NCI-H345 treated with DMSO at 0.1 percent for 48 hours (cell line): ENCODE measurements around the gene INTS4.
A peak's percentile ranks its signal among the peaks of the same experiment; 100 is the strongest.
"Not testable (repeated sequence)": the region's sequence is repeated elsewhere in the genome, so short reads cannot be mapped to it uniquely, and the experiment has no call there.

Experiments used
- DNase-seq: peaks from one replicate; lab custom pipeline; 2025; ENCODE audit not compliant: unreplicated experiment; lab: John Stamatoyannopoulos, UW

INTS4 gene, protein sequence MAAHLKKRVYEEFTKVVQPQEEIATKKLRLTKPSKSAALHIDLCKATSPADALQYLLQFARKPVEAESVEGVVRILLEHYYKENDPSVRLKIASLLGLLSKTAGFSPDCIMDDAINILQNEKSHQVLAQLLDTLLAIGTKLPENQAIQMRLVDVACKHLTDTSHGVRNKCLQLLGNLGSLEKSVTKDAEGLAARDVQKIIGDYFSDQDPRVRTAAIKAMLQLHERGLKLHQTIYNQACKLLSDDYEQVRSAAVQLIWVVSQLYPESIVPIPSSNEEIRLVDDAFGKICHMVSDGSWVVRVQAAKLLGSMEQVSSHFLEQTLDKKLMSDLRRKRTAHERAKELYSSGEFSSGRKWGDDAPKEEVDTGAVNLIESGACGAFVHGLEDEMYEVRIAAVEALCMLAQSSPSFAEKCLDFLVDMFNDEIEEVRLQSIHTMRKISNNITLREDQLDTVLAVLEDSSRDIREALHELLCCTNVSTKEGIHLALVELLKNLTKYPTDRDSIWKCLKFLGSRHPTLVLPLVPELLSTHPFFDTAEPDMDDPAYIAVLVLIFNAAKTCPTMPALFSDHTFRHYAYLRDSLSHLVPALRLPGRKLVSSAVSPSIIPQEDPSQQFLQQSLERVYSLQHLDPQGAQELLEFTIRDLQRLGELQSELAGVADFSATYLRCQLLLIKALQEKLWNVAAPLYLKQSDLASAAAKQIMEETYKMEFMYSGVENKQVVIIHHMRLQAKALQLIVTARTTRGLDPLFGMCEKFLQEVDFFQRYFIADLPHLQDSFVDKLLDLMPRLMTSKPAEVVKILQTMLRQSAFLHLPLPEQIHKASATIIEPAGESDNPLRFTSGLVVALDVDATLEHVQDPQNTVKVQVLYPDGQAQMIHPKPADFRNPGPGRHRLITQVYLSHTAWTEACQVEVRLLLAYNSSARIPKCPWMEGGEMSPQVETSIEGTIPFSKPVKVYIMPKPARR

DNA sequence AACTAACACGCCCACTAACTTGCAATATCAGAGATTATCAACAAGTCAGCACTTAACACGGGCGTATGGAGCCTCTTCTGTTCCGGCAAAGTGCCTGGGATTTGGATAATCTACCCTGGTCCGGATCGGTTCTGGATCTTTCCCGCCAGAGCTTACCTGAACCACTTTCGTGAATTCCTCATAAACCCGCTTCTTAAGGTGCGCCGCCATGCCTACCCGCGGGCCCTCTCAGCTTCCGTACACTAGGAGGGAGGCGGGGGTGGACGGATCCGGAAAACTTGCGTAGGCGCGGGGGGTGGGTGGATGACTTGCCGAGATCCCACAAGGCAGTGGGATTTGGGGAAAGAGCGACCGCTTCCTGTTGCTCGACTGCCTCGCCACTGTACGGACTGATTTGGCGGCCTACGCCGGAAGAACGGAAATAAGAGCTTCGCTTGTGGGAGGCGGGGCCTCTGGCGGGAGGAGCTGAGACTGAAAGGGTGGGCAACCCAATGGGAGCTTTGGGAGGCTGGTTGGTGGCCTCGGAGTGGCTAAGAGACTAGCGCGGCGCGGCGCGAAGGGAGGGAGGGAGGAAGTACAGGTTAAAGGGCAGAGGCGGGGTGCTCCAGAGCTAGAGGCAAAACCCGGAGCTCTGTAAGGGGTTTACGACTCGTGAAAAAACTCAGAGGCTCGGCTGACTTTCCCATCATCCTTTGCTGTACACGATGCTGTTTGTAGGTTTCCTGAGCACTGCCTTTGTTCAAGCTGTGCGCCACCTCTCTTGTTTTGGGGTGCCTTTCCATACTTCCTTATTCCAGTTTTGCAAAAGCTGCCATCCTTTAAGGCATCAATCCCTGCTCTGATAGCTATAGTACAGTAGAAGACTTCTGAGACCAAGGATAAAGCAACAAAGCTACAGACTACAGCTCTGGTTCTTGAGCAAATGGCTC is at the start of gene INTS4:
TSS of gene INTS4 (minus strand) at position 235 of the 929 bp plus-strand sequence. CDS start at position 210, 25 bp downstream.
- DNase-seq = peak; percentile 98

DNA sequence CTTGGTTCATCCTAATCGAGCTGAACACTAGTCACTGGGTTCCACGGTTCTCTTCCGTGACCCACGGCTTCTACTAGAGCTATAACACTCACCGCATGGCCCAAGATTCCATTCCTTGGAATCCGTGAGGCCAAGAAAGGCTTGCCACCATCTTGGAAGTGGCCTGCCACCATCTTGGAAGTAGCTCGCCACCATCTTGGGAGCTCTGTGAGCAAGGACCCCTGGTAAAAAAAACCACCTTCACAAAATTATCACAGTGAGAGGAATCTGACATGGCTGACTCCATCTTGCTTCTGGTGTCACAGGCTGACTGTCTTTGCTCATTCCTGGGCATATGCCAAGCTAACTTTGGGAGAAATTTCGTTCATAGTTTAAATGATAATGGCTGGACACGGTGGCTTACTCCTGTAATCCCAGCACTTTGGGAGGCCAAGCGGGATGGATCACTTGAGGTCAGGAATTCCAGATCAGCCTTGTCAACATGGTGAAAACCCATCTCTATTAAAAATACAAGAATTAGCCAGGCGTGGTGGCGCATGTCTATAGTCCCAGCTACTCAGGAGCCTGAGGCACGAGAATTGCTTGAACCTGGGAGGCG is 47.5 kb upstream of the INTS4 start:
- DNase-seq = no peak

DNA sequence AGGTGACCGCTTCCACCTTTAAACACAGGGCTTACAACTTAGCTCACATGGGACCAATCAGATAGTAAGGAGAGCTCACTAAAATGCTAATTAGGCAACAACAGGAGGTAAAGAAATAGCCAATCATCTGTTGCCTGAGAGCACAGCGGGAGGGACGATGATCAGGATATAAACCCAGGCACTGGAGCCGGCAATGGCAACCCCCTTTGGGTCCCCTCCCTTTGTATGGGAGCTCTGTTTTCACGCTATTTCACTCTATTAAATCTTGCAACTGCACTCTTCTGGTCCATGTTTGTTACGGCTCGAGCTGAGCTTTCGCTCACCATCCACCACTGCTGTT is 46.9 kb upstream of the INTS4 start:
- DNase-seq = not testable (repeated sequence)

DNA sequence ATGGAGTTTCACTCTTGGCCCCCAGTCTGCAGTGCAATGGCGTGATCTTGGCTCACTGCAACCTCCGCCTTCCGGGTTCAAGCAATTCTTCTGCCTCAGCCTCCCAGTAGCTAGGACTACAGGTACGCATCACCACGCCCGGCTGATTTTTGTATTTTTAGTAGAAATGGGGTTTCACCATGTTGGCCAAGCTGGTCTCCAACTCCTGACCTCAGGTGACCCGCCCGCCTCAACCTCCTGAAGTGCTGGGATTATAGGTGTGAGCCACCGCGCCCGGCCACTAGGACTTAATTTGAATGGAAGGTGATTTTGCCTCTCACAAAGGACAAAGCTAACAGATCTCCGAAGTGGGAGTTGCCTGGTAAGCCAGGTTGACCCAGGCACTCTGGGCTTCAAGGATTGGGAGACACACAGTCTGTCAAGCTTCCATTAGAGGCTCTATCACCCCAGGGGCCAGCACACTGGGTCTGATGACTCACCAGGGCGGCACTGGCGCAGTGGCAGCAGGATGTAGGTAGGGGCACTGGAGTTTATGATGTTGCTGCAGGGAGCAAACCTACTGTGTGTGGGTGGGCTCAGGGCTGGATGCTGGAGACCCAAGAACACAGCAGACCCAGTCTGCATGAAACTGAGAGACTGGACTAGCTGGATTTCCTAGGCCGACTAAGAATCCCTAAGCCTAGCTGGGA is 46.4 kb upstream of the INTS4 start:
- DNase-seq = no peak

DNA sequence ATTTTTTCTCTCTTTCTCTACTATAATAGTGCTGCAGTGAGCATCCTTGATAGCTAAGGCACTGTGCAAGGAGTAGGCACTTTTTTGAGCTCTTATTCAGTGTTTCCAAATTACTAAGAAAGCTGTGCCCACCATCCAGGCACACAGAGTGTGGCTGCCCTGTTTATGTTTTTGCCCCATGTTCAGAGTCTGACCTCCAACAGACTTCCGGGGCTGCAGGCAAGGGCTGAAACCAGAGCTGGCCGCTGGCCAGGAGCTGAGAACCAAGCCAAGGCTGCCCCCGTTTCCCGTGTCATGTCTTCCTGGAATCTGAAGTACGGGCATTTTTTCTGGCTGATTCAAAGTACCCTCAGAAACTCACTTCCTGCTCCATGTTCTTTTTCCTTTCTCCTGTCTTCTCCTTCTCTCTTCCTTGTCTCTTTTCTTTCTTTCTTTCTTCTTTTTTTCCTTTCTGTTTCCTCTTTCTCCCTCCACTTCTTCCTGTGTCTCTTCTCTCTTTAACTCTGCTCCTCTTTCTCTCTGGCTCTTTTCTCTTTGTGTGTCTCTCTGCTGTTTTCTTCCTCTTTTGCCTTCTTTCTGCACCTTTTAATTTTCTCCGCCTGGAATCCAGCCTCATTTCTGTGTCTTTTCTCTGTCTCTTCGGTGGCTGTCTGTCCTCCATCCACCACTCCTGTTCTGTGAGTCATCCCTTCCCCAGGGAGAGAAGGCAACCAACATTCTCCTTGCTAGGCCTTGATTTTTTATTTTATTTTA is 45.6 kb upstream of the INTS4 start:
- DNase-seq = peak; percentile 45

DNA sequence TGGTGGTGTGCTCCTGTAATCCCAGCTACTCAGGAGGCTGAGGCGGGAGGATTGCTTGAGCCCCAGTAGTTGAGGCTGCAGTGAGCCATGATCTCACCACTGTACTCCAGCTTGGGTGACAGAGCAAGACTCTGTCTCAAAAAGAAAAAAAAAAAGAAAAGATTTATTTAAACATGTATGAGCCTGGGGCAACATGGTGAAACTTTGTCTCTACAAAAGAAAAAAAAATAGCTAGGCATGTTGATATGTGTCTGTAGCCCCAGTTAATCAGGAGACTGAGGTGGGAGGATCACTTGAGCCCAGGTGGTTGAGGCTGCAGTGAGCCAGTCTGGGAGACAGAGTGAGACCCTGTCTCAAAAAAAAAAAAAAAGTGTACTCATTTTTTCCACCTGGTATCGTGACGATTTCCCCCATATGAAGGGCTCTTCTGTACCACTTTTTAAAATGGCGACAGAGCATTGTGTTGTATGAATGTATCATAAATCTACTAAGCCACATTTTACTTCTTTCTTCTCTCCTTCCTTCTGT is 45.0 kb upstream of the INTS4 start:
- DNase-seq = peak; percentile 45

DNA sequence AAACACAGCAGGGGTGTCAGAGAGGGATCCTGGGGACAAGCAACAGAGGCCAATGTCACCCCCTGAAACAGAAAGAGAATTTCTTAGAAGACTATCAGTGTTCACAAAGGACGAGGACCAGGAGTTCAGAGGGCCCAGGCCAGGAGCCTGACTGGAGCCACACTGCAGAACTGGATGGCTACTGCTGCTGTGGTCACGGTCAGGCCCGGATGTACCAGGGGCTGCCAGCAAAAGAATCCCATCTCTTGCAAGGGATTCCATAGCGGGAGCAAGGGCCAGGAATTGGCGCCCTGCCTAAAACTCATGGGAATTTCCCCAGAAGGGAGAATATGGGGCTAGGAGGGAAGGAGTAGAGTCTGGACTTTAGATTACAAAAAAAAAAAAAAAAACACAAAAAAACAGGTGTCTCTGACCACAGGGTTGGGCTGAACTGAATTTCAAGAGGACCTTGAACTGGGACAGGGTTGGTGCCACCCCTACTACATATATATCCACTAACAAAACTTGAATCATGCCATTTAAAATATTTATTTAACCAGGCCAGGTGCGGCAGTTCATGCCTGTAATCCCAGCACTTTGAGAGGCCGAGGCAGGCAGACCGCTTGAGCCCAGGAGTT is 44.3 kb upstream of the INTS4 start:
- no peak for DNase-seq

DNA sequence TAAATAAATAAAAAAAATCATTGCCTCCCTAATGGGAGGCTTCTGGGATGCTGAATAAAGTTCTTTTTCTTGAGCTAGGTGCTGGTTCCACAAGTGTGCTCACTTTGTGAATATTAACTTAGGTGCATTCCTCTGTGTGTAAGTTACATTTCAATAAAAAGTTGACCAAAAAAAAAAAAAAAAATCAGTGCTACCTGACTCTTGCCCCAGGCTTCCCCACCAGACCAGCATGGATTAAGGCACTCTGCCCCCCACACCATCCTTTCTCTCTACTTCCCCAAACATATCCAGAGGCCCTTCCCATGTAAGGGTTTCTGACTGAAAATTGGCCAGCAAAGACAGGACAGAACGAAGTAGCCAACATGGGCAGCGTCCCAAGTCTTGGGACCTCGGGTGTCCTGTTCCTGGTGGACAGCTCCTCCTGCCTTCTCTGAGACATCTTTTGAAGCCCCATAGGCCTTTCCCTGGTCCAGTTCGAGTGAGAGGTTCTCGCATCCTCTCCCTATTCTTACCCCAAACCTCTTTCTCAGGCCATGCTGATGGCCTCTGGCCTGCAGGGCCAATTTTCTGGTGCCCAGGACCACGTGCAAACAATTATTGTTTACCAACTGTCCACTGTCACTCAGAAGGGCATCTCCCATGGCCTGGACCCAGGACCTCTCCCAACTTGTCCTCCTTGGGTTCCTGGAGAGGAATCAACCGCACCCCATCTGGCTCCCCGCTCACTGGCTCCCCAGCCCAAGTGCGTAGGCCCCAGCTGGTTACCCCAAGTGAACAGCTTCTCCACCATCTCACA is 43.6 kb upstream of the INTS4 start:
- DNase-seq = no peak

DNA sequence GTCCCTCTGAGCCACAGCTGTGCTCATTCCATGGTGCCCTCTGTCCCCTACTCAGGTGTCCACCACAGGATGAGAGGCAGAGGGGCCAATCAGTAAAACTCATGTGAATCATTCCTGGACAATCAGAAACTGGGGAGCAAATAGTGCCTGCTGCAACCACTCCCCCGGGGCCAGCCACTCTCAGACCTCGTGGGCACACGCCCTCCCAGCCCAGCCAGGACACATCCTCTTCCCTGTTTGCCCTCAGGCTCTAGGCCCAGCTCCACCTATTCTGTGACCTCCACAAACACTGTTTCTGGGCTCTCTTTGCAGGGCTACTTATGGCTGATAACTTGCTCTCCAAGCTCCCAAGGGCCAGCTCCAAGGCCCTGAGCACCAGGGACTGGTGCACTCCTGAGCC is 42.6 kb upstream of the INTS4 start:
- DNase-seq = no peak

DNA sequence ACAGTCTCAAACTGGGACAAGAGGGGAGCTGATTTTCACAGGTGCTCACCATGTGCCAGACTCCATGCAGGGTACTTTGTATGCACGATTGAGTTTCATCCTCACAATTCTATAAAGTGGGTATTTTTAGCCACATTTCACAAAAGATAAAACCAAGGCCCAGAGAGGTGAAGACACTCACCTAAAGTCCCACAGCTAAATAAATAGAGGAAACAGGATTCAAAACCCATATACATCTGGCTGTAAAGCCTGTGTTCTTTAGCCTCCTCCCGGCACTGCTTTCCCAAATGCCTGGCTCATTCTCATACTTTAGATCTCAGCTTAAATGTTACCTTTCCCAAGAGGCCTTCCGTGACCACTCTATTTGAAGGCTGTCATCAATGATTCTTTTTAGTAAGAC is 41.8 kb upstream of the INTS4 start:
- no peak for DNase-seq

DNA sequence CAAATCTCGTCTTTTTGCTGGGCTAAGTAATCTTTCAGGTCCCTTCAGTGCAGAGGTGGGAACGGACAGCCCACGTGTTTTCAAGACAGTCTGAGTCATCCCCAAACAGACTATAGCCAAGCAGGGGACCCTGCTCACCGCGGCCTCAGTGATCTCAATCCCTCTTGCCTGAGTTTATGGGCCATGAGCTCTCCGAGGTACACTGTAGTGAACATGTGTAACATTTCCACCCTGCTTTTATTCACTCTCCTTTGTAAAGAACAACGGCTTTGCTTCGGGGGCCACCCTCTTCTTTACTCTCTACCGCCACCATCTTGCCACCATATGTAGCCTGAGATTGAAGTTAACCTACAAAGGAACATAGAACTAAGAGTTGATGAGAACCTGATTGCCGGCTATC is 40.2 kb upstream of the INTS4 start:
- DNase-seq = no peak

DNA sequence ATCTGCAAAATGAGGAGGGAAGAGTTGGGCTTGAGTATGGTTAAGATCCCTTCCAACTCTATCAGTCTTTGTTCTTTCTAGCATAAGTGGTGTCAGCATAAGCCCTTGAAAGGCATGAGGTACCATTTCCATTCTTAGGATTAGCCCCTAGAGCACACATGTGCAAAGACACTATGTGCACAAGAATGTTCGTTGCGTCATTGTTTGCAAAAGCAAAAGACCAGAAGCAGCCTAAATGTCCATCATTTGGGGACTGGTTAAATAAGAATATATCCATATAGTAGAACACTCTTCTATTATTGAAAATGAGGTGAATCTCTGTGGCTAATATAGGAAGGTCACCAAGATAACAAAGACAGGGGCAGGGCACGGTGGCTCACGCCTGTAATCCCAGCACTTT is 38.6 kb upstream of the INTS4 start:
- DNase-seq = no peak

DNA sequence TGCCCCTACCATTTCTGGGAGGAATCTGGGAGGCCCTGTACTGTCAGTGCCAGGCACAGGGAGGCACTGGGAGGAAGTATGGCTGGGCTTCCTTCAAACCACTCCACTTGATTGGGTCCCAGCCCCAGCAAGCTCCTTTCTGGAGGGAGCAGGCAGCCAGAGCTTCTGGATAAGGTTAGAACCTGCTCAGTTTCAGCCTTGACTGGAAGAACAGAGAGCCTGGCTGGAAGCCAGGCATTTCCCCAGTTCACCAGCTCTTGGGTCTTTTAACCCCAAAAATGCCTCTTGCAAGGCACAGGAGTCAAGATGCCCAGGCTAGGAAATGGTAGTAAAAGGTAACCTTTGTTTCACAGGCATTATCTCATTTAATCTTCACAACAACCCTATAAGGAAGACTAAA is 37.6 kb upstream of the INTS4 start:
- DNase-seq = no peak

DNA sequence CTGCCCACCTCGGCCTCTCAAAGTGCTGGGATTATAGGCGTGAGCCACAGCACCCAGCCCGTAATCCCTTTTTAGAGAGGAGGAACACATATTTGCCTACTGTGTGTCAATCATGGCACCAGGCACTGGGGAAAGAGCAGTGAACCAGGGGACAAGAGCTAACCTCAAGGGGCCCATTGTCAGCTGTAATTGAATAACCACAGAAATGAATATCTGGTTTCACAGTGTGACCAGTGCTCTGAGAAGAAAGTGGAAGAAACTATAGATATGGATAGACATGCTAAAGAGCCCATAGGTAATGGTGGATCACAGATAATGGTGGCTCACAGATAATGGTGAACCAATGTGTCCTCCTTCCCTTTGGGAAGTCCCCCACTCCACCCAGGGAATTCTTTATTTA is 37.2 kb upstream of the INTS4 start:
- DNase-seq = no peak

DNA sequence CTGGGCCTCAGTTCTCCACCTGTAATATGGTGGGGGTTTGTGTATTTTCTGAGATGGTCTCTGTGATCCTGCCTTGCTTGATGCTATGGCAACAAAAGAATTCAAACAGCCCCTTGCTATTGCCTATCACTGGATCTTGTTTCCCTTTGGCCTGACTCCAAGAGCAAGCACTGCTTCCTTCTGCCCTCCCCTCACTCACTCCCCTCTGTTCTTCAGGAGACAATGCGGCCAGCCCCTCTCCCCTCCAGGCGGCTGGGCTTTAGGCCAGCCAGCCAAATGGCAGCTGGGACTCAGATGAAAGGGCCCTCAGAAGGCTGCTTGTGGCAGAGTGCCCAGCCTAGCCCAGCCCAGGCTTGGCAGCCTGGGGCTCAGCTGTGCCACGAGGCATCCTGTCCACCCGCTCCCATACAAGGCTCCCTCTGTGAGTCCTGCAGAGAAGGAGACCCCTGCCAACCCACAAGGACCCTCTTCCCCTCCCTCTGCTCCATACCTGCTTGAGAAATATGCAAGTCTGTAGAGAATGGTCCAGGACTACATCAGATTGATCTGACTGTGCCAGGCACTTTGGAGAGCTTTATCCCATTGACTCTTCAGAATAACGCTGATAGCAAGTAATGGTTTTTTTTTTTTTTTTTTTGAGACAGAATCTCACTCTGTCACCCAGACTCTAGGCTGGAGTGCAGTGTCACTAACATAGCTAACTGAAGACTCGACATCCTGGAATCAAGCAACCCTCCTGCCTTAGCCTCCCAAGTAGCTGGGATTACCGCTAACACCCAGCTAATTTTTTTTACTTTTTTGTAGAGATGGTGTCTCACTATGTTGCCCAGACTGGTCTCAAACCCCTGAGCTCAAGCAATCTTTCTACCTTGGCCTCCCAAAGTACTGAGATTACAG is 36.2 kb upstream of the INTS4 start:
- DNase-seq = peak; percentile 97

DNA sequence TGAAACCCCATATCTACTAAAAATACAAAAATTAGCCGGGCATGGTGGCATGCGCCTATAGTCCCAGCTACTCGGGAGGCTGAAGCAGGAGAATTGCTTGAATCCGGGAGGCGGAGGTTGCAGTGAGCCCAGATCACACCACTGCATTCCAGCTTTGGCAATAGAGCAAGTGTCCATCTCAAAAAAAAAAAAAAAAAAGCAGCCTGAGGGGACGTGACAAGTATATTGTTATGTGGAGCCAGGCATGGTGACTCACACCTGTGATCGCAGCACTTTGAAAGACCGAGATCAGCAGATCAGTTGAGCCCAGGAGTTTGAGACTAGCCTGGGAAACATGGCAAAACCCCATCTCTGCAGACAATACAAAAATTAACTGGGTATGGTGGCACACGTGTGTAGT is 34.0 kb upstream of the INTS4 start:
- DNase-seq = not testable (repeated sequence)

DNA sequence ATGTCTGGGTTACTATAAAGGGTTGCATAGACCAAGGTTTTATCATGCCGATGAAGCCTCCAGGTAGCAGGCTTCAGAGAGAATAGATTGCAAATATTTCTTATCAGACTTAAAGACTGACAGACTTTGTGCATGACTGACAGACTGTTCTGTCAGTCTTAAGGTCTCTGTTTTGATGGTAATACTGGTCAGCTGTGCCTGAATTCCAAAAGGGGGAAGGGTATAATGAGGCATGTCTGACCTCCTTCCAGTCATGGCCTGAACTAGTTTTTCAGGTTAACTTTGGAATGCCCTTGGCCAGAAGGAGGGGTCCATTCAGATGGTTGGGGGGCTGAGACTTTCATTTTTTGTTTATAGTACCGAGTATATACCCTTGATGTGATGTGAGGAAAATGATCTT is 33.3 kb upstream of the INTS4 start:
- DNase-seq = no peak
